Uterus (tissue), 2 donors: ENCODE measurements around the gene C22orf15.

Experiments used
- CTCF ChIP-seq, 4 experiments: fragments of 200-600 bp in 2 of 4; fragments of 450-650 bp in 2 of 4; sonication (generic) in 2 of 4; IDR thresholded peaks; one replicate each; pipeline ENCODE4 v1.5.1; 2016 to 2019; ENCODE audit warnings: antibody characterized with exemption in 4 of 4, mild to moderate bottlenecking in 2 of 4, moderate library complexity in 1 of 4
- POLR2A ChIP-seq, 2 donors: fragments of 450-650 bp; IDR thresholded peaks; one replicate each; pipeline ENCODE4 v1.6.1; 2016; ENCODE audit warnings: antibody characterized with exemption in 2 of 2, mild to moderate bottlenecking in 1 of 2, moderate library complexity in 1 of 2

- TF ChIP-seq CTCF (IDR thresholded peaks at IDR 0.05) = no peak
- no peak for TF ChIP-seq POLR2A (IDR thresholded peaks at IDR 0.05)
Observed at GRCh38 chr22:23782252-23782651, 19.5 kb downstream of the C22orf15 start.
